Neural progenitor cell (in vitro differentiated cells): ENCODE measurements around the gene LDLRAD4. TPM values are rescaled to one million over a fixed set of nuclear protein-coding genes. Genes with fewer than 3 reads are reported as not detected.

Experiments used
- DNase-seq: peaks from one replicate; pipeline ENCODE4 v3.0.0-alpha.2; 2016; ENCODE audit warnings: low spot score
- H2AFZ ChIP-seq: fragments of 200-600 bp; sonication (generic); replicated peaks from 2 replicates; pipeline ENCODE4 v1.6.1; 2016; ENCODE audit warnings: antibody characterized with exemption
- H3F3A ChIP-seq: fragments of 200-600 bp; sonication (generic); 2 replicates; pipeline ENCODE4 v1.6.1; 2016; ENCODE audit warnings: antibody characterized with exemption, low read depth
- H3K27ac ChIP-seq: fragments of 200-600 bp; sonication (generic); 2 replicates; pipeline ENCODE4 v1.5.1; 2016; ENCODE audit warnings: mild to moderate bottlenecking
- H3K27me3 ChIP-seq: fragments of 200-600 bp; sonication (generic); 2 replicates; pipeline ENCODE4 v1.6.1; 2016; ENCODE audit warnings: mild to moderate bottlenecking, moderate library complexity
- H3K36me3 ChIP-seq: fragments of 200-600 bp; sonication (generic); 2 replicates; pipeline ENCODE4 v1.5.1; 2016
- H3K4me1 ChIP-seq: fragments of 200-600 bp; sonication (generic); 2 replicates; pipeline ENCODE4 v1.6.1; 2016; ENCODE audit warnings: mixed run types
- H3K4me2 ChIP-seq: fragments of 200-600 bp; sonication (generic); 2 replicates; pipeline ENCODE4 v1.6.1; 2016
- H3K4me3 ChIP-seq: fragments of 200-600 bp; sonication (generic); 2 replicates; pipeline ENCODE4 v1.5.1; 2016
- H3K79me2 ChIP-seq: fragments of 200-600 bp; sonication (generic); 2 replicates; pipeline ENCODE4 v1.6.1; 2016; ENCODE audit warnings: low read depth
- H3K9ac ChIP-seq: fragments of 200-600 bp; sonication (generic); 2 replicates; pipeline ENCODE4 v1.6.1; 2016
- H3K9me3 ChIP-seq: fragments of 200-600 bp; sonication (generic); 2 replicates; pipeline ENCODE4 v1.5.1; 2016; ENCODE audit warnings: low read depth
- H4K20me1 ChIP-seq: fragments of 200-600 bp; sonication (generic); 2 replicates; pipeline ENCODE4 v1.6.1; 2016; ENCODE audit warnings: low read depth
- H3K27ac Mint-ChIP-seq: 3 replicates; pipeline ENCODE4 v1.8.0; 2021; ENCODE audit warnings: mixed read lengths
- H3K27me3 Mint-ChIP-seq: 2 replicates; pipeline ENCODE4 v1.8.0; 2022; ENCODE audit warnings: low read depth, mild to moderate bottlenecking, inconsistent platforms, moderate library complexity, mixed read lengths; ENCODE audit not compliant: insufficient read depth
- H3K36me3 Mint-ChIP-seq: 3 replicates; pipeline ENCODE4 v1.8.0; 2021; ENCODE audit warnings: mixed read lengths
- H3K4me1 Mint-ChIP-seq: 3 replicates; pipeline ENCODE4 v1.8.0; 2021; ENCODE audit warnings: mixed read lengths
- H3K4me3 Mint-ChIP-seq: 3 replicates; pipeline ENCODE4 v1.8.0; 2021; ENCODE audit warnings: mild to moderate bottlenecking, moderate library complexity, mixed read lengths
- H3K9me3 Mint-ChIP-seq: 3 replicates; pipeline ENCODE4 v1.8.0; 2020; ENCODE audit warnings: mixed read lengths
- EZH2 ChIP-seq: fragments of 200-600 bp; sonication (generic); IDR thresholded peaks from 2 replicates; pipeline ENCODE4 v1.6.1; 2017; ENCODE audit warnings: antibody characterized with exemption, mild to moderate bottlenecking, moderate library complexity
- EZH2phosphoT487 ChIP-seq: fragments of 200-600 bp; sonication (generic); IDR thresholded peaks from 2 replicates; pipeline ENCODE4 v1.6.1; 2017; ENCODE audit warnings: antibody characterized with exemption
- total RNA-seq: library from RNA; depleted of rRNA; stranded (reverse); fragments of >200 nt; gene quantifications from 2 replicates; pipeline ENCODE4 v1.2.3, GENCODE V29; 2015; ENCODE audit warnings: low replicate concordance
- TF ChIP-seq, protein P1 (sequence below): fragments of 200-600 bp; sonication (generic); IDR thresholded peaks from 2 replicates; pipeline ENCODE4 v1.5.1; 2017; ENCODE audit warnings: antibody characterized with exemption, mild to moderate bottlenecking

Gene LDLRAD4
- total RNA-seq, 1 donor from 2014 or later, result 0.65 TPM

DNA sequence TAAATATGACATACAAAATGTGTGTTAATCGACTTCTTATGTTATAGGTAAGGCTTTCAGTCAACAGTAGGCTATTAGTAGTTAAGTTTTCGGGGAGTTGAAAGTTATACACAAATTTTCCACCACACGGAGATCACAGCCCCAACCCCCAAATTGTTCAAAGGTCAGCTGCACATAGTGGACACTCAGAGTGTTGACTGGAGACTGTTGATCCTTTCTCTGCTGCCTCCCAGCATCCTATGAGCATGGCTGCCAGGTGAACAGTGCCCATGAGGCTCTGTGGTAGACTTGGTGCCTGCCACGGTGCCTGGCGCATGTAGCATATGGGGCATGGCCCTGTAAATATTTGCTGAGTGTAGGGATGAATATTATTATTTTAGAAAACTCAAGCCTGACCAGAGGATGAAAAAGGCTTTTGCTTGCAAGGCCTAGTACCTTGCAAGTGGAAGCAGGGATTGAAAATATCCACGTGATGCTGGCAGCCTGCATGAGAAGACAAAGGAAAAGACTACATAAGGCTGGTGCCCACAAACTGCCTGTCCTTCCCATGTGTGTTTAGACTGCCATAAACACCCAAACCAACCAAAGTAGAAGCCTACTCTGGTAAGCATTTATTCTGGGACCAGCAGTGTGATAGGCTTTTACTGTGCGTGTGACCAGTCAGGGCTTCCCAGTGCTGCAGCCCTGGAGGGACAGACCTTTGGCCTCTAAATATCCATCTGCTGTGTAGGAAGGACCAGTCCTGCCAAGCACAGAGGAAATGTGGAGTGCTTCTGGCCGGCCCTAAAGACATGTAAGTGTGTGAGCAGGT is 226.1 kb downstream of the LDLRAD4 start:
- H3K27me3 ChIP-seq, result peaks cover 61% of the 10 kb centered on the region
- no peak for DNase-seq
- no peak overlapping the region for H3K4me3 Mint-ChIP-seq
- H3F3A ChIP-seq, result peaks cover 11% of the 10 kb centered on the region
- no peak overlapping the region for H3K9ac ChIP-seq
- peaks cover 17% of the 10 kb centered on the region for H4K20me1 ChIP-seq
- no peaks in the 10 kb centered on the region for H3K36me3 ChIP-seq
- H3K4me2 ChIP-seq, result no peak overlapping the region
- H3K4me1 Mint-ChIP-seq, result peaks cover 16% of the 10 kb centered on the region
- no peaks in the 10 kb centered on the region for H3K36me3 Mint-ChIP-seq
- no peak overlapping the region for H3K27ac ChIP-seq
- H3K9me3 Mint-ChIP-seq, result no peaks in the 10 kb centered on the region
- no peaks in the 10 kb centered on the region for H3K9me3 ChIP-seq
- no peak overlapping the region for H3K4me3 ChIP-seq
- peaks cover 7% of the 10 kb centered on the region for H3K27me3 Mint-ChIP-seq
- H3K27ac Mint-ChIP-seq, result no peak overlapping the region
- H3K79me2 ChIP-seq, result no peaks in the 10 kb centered on the region
- peaks cover 19% of the 10 kb centered on the region for H3K4me1 ChIP-seq
- H2AFZ ChIP-seq, result no peak overlapping the region
- TF ChIP-seq EZH2phosphoT487 (no peak), EZH2 (no peak)
- TF ChIP-seq, protein P1, sequence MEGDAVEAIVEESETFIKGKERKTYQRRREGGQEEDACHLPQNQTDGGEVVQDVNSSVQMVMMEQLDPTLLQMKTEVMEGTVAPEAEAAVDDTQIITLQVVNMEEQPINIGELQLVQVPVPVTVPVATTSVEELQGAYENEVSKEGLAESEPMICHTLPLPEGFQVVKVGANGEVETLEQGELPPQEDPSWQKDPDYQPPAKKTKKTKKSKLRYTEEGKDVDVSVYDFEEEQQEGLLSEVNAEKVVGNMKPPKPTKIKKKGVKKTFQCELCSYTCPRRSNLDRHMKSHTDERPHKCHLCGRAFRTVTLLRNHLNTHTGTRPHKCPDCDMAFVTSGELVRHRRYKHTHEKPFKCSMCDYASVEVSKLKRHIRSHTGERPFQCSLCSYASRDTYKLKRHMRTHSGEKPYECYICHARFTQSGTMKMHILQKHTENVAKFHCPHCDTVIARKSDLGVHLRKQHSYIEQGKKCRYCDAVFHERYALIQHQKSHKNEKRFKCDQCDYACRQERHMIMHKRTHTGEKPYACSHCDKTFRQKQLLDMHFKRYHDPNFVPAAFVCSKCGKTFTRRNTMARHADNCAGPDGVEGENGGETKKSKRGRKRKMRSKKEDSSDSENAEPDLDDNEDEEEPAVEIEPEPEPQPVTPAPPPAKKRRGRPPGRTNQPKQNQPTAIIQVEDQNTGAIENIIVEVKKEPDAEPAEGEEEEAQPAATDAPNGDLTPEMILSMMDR, result no peak

GRCh38 chr18:13445241-13445897 is 226.8 kb downstream of the LDLRAD4 start:
- no peaks in the 10 kb centered on the region for H3K79me2 ChIP-seq
- no peaks in the 10 kb centered on the region for H3K36me3 ChIP-seq
- H3K27ac ChIP-seq, result no peak overlapping the region
- peaks cover 69% of the 10 kb centered on the region for H3K27me3 ChIP-seq
- no peak overlapping the region for H3K9ac ChIP-seq
- peaks cover 19% of the 10 kb centered on the region for H3K4me1 ChIP-seq
- H3K27me3 Mint-ChIP-seq, result peaks cover 7% of the 10 kb centered on the region
- no peak overlapping the region for H3K27ac Mint-ChIP-seq
- TF ChIP-seq EZH2phosphoT487, result no peak
- TF ChIP-seq, protein P1, result no peak
- TF ChIP-seq EZH2, result no peak
- H2AFZ ChIP-seq, result no peak overlapping the region
- H3K4me2 ChIP-seq, result no peak overlapping the region
- H3K9me3 Mint-ChIP-seq, result no peaks in the 10 kb centered on the region
- DNase-seq, result no peak
- peaks cover 16% of the 10 kb centered on the region for H3K4me1 Mint-ChIP-seq
- H3K9me3 ChIP-seq, result no peaks in the 10 kb centered on the region
- H3F3A ChIP-seq, result peaks cover 11% of the 10 kb centered on the region
- H3K4me3 Mint-ChIP-seq, result no peak overlapping the region
- no peaks in the 10 kb centered on the region for H3K36me3 Mint-ChIP-seq
- no peak overlapping the region for H3K4me3 ChIP-seq
- peaks cover 17% of the 10 kb centered on the region for H4K20me1 ChIP-seq

DNA sequence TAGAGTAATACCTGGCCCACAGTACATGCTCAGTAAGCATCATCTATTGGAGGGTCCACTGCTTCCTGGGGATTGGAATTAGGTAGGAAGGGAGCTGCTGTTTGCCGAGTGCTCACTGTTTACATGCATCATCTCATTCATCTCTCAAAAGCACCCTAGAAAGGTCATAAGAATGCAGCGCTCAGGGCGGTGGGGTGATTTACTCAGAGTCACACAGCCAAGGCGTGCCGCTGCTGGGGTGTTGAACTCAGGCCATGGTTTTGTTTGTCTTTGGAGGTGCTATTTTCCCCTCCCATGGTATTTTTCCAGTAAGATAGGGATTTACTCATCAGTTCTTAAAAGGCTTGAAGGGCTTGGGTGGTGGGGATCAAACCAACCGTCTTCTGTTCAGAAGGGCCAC is 227.5 kb downstream of the LDLRAD4 start:
- Mint-ChIP-seq H3K4me3 (no peak overlapping the region), H3K27ac (no peak overlapping the region), H3K27me3 (peaks cover 7% of the 10 kb centered on the region), H3K9me3 (no peaks in the 10 kb centered on the region), H3K4me1 (peaks cover 16% of the 10 kb centered on the region), H3K36me3 (no peaks in the 10 kb centered on the region)
- Histone ChIP-seq H3K27me3 (peaks cover 75% of the 10 kb centered on the region), H3K79me2 (no peaks in the 10 kb centered on the region), H3K36me3 (no peaks in the 10 kb centered on the region), H4K20me1 (peaks cover 17% of the 10 kb centered on the region), H3K4me2 (peak overlapping the region; percentile 64), H3F3A (peaks cover 11% of the 10 kb centered on the region), H3K9me3 (no peaks in the 10 kb centered on the region), H3K4me1 (peaks cover 19% of the 10 kb centered on the region), H2AFZ (no peak overlapping the region), H3K27ac (no peak overlapping the region), H3K4me3 (no peak overlapping the region), H3K9ac (no peak overlapping the region)
- no peak for DNase-seq
- TF ChIP-seq EZH2phosphoT487, result no peak
- TF ChIP-seq, protein P1, result no peak
- no peak for TF ChIP-seq EZH2
